H1 (cell line): Measurements from ENCODE around the gene JAK2.
"Not testable (repeated sequence)": the region's sequence is repeated elsewhere in the genome, so short reads cannot be mapped to it uniquely, and the experiment has no call there.

Experiments used
- BRCA1 ChIP-seq: IDR thresholded peaks from 2 replicates; pipeline ENCODE4 v1.6.1; 2012; ENCODE audit warnings: low read depth, low read length, improper control_type of control experiment
- JUN ChIP-seq: IDR thresholded peaks from 2 replicates; pipeline ENCODE4 v1.6.1; 2011; ENCODE audit warnings: low read depth, mild to moderate bottlenecking, improper control_type of control experiment, low read length
- POLR2AphosphoS5 ChIP-seq: IDR thresholded peaks from 2 replicates; pipeline ENCODE4 v1.6.1; 2011; ENCODE audit warnings: low read depth, low read length
- RBBP5 ChIP-seq: IDR thresholded peaks from 2 replicates; pipeline ENCODE4 v1.7.1; 2012; ENCODE audit warnings: low read depth, mild to moderate bottlenecking, inconsistent platforms, low read length, moderate library complexity, borderline replicate concordance
- SIN3A ChIP-seq, 2 experiments: IDR thresholded peaks in 1 of 2; conservative IDR thresholded peaks in 1 of 2; 2 replicates each; pipeline ENCODE4 v1.6.1; 2011 to 2012; ENCODE audit warnings: low read length in 2 of 2, improper control_type of control experiment in 1 of 2, low read depth in 1 of 2, mild to moderate bottlenecking in 1 of 2
- TBP ChIP-seq: IDR thresholded peaks from 2 replicates; pipeline ENCODE4 v1.6.1; 2011; ENCODE audit warnings: low read depth, low read length, improper control_type of control experiment
- YY1 ChIP-seq: IDR thresholded peaks from 2 replicates; pipeline ENCODE4 v1.6.1; 2011; ENCODE audit warnings: low read depth, mild to moderate bottlenecking, low read length
- TF ChIP-seq, protein P1 (sequence below), 3 experiments: IDR thresholded peaks; 1 replicate in 2 of 3; 2 replicates in 1 of 3; pipeline versions ENCODE4 v1.5.1 to v1.6.1; 2011; ENCODE audit warnings: low read length in 3 of 3, mild to moderate bottlenecking in 3 of 3, inconsistent platforms in 2 of 3, low read depth in 1 of 3, moderate library complexity in 1 of 3; ENCODE audit not compliant: insufficient read depth in 1 of 3; ENCODE audit errors: control extremely low read depth in 1 of 3

DNA sequence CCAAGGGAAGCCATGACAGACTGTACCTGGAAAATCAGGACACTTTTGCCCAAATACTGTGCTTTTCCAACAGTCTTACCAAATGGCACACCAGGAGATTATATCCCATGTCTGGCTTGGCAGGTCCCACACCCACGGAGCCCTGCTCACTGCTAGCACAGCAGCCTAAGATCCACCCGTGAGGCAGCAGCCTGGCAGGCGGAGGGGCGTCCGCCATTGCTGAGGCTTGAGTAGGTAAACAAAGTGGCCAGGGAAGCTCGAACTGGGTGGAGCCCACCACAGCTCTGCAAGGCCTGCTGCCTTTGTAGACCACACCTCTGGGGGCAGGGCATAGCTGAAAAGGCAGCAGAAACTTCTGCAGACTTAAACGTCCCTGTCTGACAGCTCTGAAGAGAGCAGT, 116.1 kb downstream of the JAK2 start:
- TF ChIP-seq BRCA1; JUN; RBBP5; YY1; POLR2AphosphoS5; TBP; SIN3A (conservative IDR thresholded peaks at IDR 0.05 in 1 of 2, IDR thresholded peaks at IDR 0.05 in 1 of 2; ENCODE audit: low read depth in 1 of 2, low read length in 2 of 2): not testable (repeated sequence)
- TF ChIP-seq, protein P1, sequence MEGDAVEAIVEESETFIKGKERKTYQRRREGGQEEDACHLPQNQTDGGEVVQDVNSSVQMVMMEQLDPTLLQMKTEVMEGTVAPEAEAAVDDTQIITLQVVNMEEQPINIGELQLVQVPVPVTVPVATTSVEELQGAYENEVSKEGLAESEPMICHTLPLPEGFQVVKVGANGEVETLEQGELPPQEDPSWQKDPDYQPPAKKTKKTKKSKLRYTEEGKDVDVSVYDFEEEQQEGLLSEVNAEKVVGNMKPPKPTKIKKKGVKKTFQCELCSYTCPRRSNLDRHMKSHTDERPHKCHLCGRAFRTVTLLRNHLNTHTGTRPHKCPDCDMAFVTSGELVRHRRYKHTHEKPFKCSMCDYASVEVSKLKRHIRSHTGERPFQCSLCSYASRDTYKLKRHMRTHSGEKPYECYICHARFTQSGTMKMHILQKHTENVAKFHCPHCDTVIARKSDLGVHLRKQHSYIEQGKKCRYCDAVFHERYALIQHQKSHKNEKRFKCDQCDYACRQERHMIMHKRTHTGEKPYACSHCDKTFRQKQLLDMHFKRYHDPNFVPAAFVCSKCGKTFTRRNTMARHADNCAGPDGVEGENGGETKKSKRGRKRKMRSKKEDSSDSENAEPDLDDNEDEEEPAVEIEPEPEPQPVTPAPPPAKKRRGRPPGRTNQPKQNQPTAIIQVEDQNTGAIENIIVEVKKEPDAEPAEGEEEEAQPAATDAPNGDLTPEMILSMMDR (IDR thresholded peaks at IDR 0.05; ENCODE audit: control extremely low read depth in 1 of 3, insufficient read depth in 1 of 3, low read depth in 1 of 3, low read length in 3 of 3), result not testable (repeated sequence)
